Activated CD4-positive, alpha-beta T cell treated with anti-CD3 and anti-CD28 coated beads, Interleukin-2, amount 50 U/mL, for 24 hours (primary cell): Measurements from ENCODE around the gene B3GALNT1.
"Not testable (repeated sequence)": the region's sequence is repeated elsewhere in the genome, so short reads cannot be mapped to it uniquely, and the experiment has no call there.

ENCODE experiments used
- DNase-seq, 2 donors: peaks; one replicate each; pipeline ENCODE4 v3.0.0-alpha.2; 2020; ENCODE audit warnings: low read depth in 1 of 2, low spot score in 1 of 2

B3GALNT1 gene

DNA sequence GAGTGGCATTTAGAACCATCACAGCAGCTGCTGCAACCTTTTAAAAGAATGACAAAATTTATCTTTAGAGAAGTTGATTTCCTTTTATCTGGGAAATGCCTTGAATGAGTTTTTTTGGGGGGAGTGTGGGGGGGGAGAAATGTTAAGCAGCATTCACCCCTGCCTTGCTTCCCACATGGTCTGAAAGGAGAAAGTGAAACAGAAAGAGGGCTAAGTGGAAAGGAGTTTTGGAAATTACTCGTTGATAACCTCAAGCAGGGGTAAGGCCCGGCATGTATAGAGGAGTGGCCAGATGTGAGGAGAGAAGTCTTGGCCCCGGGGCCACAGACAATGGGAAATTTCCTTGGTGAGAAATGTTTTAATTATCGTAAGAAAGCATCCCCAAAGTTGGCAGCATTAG is 23.5 kb downstream of the B3GALNT1 start:
- no peak for DNase-seq

GRCh38 chr3:161073181-161073580 is 32.0 kb downstream of the B3GALNT1 start:
- DNase-seq, result no peak

DNA sequence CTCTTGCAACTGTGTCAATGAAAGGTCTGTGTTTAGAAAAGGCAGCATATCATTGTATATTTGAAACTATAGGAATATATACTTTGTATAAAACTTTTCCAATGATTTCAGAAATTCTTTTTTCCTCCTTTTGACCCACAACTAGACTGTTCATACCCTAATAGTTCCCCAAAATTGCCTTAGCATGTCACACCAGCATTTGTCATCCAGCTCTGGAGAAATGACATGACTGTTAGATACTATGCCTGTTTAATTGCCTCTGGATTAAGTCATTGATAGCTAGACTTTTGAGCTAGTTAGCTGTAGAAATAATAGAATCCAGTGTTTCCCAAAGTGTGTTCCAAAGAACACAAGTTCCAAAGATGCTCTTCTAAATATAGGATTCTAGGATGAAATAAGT is 32.4 kb downstream of the B3GALNT1 start:
- DNase-seq, result no peak

- no peak for DNase-seq
These were observed 32.9 kb downstream of the B3GALNT1 start for GRCh38 chr3:161072211-161072621.

- no peak for DNase-seq
These were observed 34.0 kb downstream of the B3GALNT1 start for GRCh38 chr3:161070980-161071663.

GRCh38 chr3:161070252-161070930 is 34.8 kb downstream of the B3GALNT1 start:
- DNase-seq, result no peak

DNA sequence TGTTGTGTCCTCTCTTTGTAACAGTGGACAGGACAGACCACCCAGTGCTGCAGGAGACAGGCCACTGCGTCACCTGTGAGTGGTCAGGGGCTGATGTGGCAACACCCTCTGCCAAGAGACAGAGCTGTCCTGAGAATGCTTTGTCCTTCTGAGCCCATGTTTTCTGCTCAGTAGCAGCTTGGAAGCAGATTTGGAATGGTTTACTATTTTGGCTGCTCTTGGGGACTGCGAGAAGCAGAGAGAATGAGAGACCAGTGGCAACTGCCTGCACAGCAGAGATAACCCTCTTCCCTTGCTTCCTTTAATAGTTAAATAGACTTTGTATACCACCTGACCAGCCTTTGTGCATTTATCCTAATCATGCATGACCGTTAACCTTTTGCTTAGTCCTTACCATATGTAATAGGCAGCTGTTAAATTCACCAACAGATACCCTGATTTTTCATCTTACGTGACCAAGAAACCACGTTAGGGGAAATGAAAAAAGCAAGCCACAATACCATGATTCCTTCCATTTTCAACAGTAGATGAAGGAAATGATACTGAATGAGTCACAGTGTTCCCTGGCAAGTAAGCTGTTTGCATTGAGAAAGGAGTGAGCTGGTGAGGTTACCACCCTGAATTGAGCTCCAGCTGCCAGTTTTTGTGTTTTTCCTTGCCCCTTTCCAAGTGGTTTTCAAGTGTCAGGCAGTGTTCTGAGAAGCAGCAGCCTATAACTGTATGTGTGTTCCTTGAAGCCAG is 35.5 kb downstream of the B3GALNT1 start:
- DNase-seq, result no peak

GRCh38 chr3:161067335-161067734 is 37.8 kb downstream of the B3GALNT1 start:
- no peak for DNase-seq

DNA sequence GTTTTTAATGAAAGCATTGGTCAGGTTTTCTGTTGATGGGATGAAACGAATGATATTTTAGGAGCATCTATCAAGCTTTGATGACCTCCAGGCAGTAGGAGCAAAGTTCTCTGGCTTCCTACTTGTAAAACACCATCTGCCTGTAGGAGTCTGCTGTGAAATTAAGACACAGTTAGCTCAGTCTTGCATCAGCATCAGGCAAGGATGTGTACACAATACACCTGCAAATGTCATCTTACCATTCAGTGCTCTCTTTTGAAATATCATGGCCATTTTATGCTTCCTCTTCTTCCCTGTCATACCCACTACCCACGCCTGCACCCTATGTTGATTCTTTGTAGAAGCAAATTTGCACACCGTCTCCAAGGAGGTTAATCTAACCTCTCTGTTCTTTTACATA is 38.2 kb downstream of the B3GALNT1 start:
- no peak for DNase-seq

DNA sequence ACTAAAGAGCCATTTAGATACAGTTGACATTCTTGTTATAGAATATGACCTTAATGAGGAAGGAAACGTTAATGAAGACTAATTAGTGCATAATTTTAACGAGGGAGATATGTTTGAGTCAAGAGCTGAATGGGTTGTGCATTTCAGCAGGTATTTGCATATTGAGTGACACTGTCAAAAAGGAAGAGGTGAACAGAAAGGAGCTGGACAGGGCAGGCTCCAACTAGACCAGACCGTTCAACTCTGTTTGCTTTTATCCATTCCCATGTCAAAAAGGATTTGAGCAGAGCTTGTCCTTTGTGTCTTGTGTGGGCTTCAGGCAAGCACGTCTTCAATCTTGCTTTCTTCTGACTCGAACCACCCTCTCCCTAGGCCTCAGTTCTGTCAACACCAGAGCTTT is 40.7 kb downstream of the B3GALNT1 start:
- no peak for DNase-seq

- no peak for DNase-seq
These were observed 50.1 kb downstream of the B3GALNT1 start for GRCh38 chr3:161054860-161055604.

DNA sequence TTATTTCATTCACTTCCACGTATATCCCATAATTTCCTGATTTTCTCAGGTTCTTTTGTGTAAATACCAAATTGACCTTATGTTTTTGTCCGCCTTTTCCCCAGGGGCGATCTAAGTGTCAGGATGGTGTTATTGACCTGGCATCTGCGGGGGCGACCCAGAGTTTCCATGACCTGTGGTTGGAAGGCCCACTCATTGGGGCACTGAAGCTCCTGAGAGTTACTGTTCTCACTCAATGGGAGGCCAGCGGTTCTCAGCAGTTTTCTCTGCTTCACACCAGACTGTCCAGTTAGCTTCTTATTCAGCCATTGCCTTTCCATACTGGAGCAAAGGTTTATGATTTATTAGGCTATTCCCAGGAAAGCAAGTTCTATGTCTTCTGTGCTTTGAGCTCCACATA is 53.3 kb downstream of the B3GALNT1 start:
- no peak for DNase-seq

- no peak for DNase-seq
These were observed 54.2 kb downstream of the B3GALNT1 start for GRCh38 chr3:161050935-161051334.

DNA sequence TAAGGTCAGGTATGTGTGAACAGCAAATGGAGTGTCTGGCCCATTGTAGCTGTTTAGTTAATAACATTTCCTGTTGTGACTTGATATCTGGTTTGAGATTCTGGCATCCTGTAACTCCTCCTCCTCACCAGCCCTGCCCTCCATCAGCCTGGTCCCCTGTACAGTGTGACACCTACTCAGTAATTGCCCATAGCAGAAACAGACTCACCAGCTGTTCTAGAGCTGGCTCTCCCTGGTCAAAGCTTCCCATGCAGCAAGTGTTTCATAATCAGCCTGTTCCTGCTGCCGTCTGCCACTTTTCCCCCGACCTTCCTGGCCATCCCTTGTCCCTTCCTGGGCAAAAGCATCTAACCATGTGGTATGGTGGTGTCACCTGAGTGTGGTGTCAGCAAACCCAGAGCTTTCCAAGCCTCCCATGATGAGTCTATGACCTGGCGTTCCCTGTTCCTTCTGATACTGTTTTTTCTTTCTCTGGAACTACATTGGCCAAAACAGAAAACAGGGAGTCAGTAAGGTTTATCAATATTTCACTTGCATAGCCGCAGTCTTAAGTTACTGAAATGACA is 55.4 kb downstream of the B3GALNT1 start:
- DNase-seq, result no peak

DNA sequence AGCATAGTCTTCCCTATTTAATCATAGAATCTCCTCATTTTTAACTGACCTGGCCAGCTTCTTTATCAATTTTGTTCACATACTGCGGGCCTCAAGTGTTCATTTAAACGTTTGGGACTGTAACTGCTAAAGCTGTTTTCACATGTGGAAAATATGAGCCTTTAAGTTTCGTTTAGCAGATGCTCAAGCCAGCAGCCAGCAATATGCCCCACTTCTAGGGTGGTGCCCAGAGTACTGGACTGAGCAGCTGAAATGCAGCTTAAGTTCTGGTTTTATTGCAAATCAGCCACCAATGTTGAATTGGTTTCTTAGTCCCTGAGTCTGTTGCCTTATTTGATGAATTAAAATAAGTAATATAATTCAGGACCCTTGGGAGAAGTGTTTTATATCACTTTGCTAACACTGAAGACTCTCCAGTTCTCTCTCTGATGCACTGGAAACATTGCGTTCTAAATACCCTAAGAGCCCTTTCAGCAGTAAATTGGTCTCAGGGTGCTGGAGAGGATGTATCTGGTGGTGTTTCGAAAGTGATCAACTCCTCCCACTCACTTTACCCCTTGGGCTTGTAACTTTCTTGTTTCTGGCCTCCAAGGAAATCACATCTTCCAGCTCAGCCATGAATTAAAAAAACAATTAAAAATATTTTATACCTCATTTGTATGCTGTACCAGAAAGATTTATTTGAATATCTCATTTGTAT is 61.7 kb downstream of the B3GALNT1 start:
- DNase-seq, result no peak

GRCh38 chr3:161042023-161042501 is 63.1 kb downstream of the B3GALNT1 start:
- no peak for DNase-seq

- DNase-seq, result no peak
These were observed 66.4 kb downstream of the B3GALNT1 start for GRCh38 chr3:161038725-161039124.

GRCh38 chr3:161035711-161036110 is 69.4 kb downstream of the B3GALNT1 start:
- DNase-seq, result no peak

DNA sequence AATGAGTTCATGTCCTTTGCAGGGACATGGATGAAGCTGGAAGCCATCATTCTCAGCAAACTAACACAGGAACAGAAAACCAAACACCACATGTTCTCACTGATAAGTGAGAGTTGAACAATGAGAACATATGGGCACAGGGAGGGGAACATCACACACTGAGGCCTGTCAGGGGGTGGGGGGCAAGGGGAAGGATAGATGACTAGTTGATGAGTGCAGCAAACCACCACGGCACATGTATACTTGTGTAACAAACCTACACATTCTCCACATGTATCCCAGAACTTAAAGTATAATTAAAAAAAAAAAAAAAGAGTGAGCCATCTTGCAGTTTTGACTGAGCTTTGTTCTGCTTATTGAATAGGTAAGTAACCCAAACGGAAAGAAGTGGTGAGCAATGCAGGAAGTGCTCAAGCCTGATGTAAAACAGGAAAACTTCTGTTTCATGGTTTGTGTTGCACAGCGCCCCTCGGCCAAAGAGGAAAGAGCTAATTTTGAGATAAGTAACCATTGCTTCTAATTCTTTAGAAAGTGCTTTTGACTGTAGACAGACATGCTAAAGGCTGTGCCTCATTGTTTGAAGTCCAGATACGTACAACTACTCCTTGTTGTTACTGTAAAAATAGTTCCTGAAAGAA is 70.1 kb downstream of the B3GALNT1 start:
- not testable (repeated sequence) for DNase-seq
